HG03520 (cell line): ENCODE results near the gene SELENOV.
"Not testable (repeated sequence)": the region's sequence is repeated elsewhere in the genome, so short reads cannot be mapped to it uniquely, and the experiment has no call there.

Source experiments
- ATAC-seq: cut with Tn5 transposase; IDR thresholded peaks from one replicate; pipeline ENCODE4 v1.9.1; 2021; ENCODE audit warnings: mild to moderate bottlenecking, moderate library complexity; ENCODE audit not compliant: unreplicated experiment

SELENOV gene

GRCh38 chr19:39514840-39515550 is at the start of gene SELENOV:
TSS of gene SELENOV (plus strand) at chr19:39515139. CDS start at chr19:39515213, 74 bp downstream.
- no peak for ATAC-seq

- no peak for ATAC-seq
These were observed 48.8 kb upstream of the SELENOV start for GRCh38 chr19:39465956-39466747.

GRCh38 chr19:39467941-39468340 is 47.0 kb upstream of the SELENOV start:
- ATAC-seq = no peak

- ATAC-seq = no peak
These were observed 45.9 kb upstream of the SELENOV start for GRCh38 chr19:39469036-39469435.

GRCh38 chr19:39469567-39469966 is 45.4 kb upstream of the SELENOV start:
- ATAC-seq = no peak

- no peak for ATAC-seq
These were observed 44.1 kb upstream of the SELENOV start for GRCh38 chr19:39470724-39471339.

GRCh38 chr19:39471756-39472536 is 43.0 kb upstream of the SELENOV start:
- ATAC-seq = no peak

- ATAC-seq = no peak
These were observed 42.0 kb upstream of the SELENOV start for GRCh38 chr19:39472746-39473442.

GRCh38 chr19:39473443-39473960 is 41.4 kb upstream of the SELENOV start:
- ATAC-seq = no peak

- ATAC-seq = no peak
These were observed 40.8 kb upstream of the SELENOV start for GRCh38 chr19:39474139-39474620.

- no peak for ATAC-seq
These were observed 39.2 kb upstream of the SELENOV start for GRCh38 chr19:39475748-39476147.

GRCh38 chr19:39479319-39479801 is 35.6 kb upstream of the SELENOV start:
- not testable (repeated sequence) for ATAC-seq

GRCh38 chr19:39479916-39480315 is 35.0 kb upstream of the SELENOV start:
- no peak for ATAC-seq

GRCh38 chr19:39480337-39481228 is 34.4 kb upstream of the SELENOV start, which contains the start of gene TIMM50:
TSS of gene TIMM50 (plus strand) at chr19:39480838. CDS start at chr19:39480854, 16 bp downstream.
- peak; percentile 84 for ATAC-seq

GRCh38 chr19:39481229-39481545 is 33.8 kb upstream of the SELENOV start:
- no peak for ATAC-seq

- ATAC-seq = no peak
These were observed 33.3 kb upstream of the SELENOV start for GRCh38 chr19:39481676-39482075.

GRCh38 chr19:39483141-39483540 is 31.8 kb upstream of the SELENOV start:
- no peak for ATAC-seq

GRCh38 chr19:39489756-39490155 is 25.2 kb upstream of the SELENOV start:
- ATAC-seq = no peak

- ATAC-seq = no peak
These were observed 22.7 kb upstream of the SELENOV start for GRCh38 chr19:39492225-39492624.
